Measurements from ENCODE around the gene ILKAP.

Gene ILKAP

GRCh38 chr2:238162251-238162845, 41.1 kb downstream of the ILKAP start:
- no peak for DNase-seq (ENCODE audit: low read depth)
- TF ChIP-seq MAX (IDR thresholded peaks at IDR 0.05; ENCODE audit: low read depth, low read length) (no peak), CTCF (IDR thresholded peaks at IDR 0.05; ENCODE audit: low read depth, low read length) (no peak), MYC (IDR thresholded peaks at IDR 0.05; ENCODE audit: low read depth, low read length) (no peak), POLR2A (IDR thresholded peaks at IDR 0.05; ENCODE audit: extremely low read depth, insufficient read length) (no peak)
- no peak overlapping the region for H3K4me3 ChIP-seq (ENCODE audit: low read depth, low read length)

- H3K4me3 ChIP-seq (ENCODE audit: low read depth, low read length): no peak overlapping the region
- no peak for DNase-seq (ENCODE audit: low read depth)
- TF ChIP-seq POLR2A (IDR thresholded peaks at IDR 0.05; ENCODE audit: extremely low read depth, insufficient read length): no peak
- TF ChIP-seq CTCF (IDR thresholded peaks at IDR 0.05; ENCODE audit: low read depth, low read length): no peak
- no peak for TF ChIP-seq MAX (IDR thresholded peaks at IDR 0.05; ENCODE audit: low read depth, low read length)
- TF ChIP-seq MYC (IDR thresholded peaks at IDR 0.05; ENCODE audit: low read depth, low read length): no peak
Measured at GRCh38 chr2:238161291-238162051, 42.0 kb downstream of the ILKAP start.

GRCh38 chr2:238160206-238161129, 43.0 kb downstream of the ILKAP start:
- H3K4me3 ChIP-seq (ENCODE audit: low read depth, low read length): no peak overlapping the region
- peak; percentile 69 for DNase-seq (ENCODE audit: low read depth)
- TF ChIP-seq CTCF (IDR thresholded peaks at IDR 0.05; ENCODE audit: low read depth, low read length) (peak; percentile 55), MAX (IDR thresholded peaks at IDR 0.05; ENCODE audit: low read depth, low read length) (no peak)

- TF ChIP-seq MAX (IDR thresholded peaks at IDR 0.05; ENCODE audit: low read depth, low read length) (no peak), POLR2A (IDR thresholded peaks at IDR 0.05; ENCODE audit: extremely low read depth, insufficient read length) (no peak), MYC (IDR thresholded peaks at IDR 0.05; ENCODE audit: low read depth, low read length) (no peak), CTCF (IDR thresholded peaks at IDR 0.05; ENCODE audit: low read depth, low read length) (no peak)
- H3K4me3 ChIP-seq (ENCODE audit: low read depth, low read length): peak overlapping the region; percentile 48
- no peak for DNase-seq (ENCODE audit: low read depth)
Measured at GRCh38 chr2:238159661-238160205, 43.8 kb downstream of the ILKAP start.

GRCh38 chr2:238159071-238159539, 44.4 kb downstream of the ILKAP start:
- peak overlapping the region; percentile 48 for H3K4me3 ChIP-seq (ENCODE audit: low read depth, low read length)
- TF ChIP-seq POLR2A (IDR thresholded peaks at IDR 0.05; ENCODE audit: extremely low read depth, insufficient read length): no peak
- no peak for TF ChIP-seq MAX (IDR thresholded peaks at IDR 0.05; ENCODE audit: low read depth, low read length)
- no peak for TF ChIP-seq MYC (IDR thresholded peaks at IDR 0.05; ENCODE audit: low read depth, low read length)
- TF ChIP-seq CTCF (IDR thresholded peaks at IDR 0.05; ENCODE audit: low read depth, low read length): no peak
- peak; percentile 60 for DNase-seq (ENCODE audit: low read depth)

All from NB4 (cell line).